Loucy (cell line): ENCODE measurements around the gene APOM.

Experiments
- H2AFZ ChIP-seq: fragments of 200-600 bp; sonication (generic); 2 replicates; pipeline ENCODE4 v1.6.0; 2016; ENCODE audit warnings: antibody characterized with exemption, mild to moderate bottlenecking, low read length, moderate library complexity
- H3F3A ChIP-seq: fragments of 200-600 bp; 2 replicates; pipeline ENCODE4 v1.6.0; 2016; ENCODE audit warnings: antibody characterized with exemption, low read depth, mild to moderate bottlenecking
- H3K27me3 ChIP-seq: fragments of 200-600 bp; sonication (generic); 2 replicates; pipeline ENCODE4 v1.6.1; 2014; ENCODE audit warnings: low read length, mild to moderate bottlenecking; ENCODE audit not compliant: insufficient read depth, poor library complexity, severe bottlenecking
- H3K36me3 ChIP-seq: fragments of 200-600 bp; sonication (generic); 2 replicates; pipeline ENCODE4 v1.6.1; 2016; ENCODE audit warnings: low read length; ENCODE audit not compliant: insufficient read depth
- H3K4me1 ChIP-seq: fragments of 200-600 bp; sonication (generic); 2 replicates; pipeline ENCODE4 v1.5.1; 2014; ENCODE audit warnings: low read length, mild to moderate bottlenecking; ENCODE audit not compliant: insufficient read depth, poor library complexity, severe bottlenecking
- H3K4me2 ChIP-seq: fragments of 200-600 bp; sonication (generic); 2 replicates; pipeline ENCODE4 v1.6.0; 2014; ENCODE audit warnings: antibody characterized with exemption, low read length, low read depth, mild to moderate bottlenecking; ENCODE audit not compliant: poor library complexity, severe bottlenecking
- H3K4me3 ChIP-seq: fragments of 200-600 bp; sonication (generic); 2 replicates; pipeline ENCODE4 v1.5.1; 2014; ENCODE audit warnings: low read length, mild to moderate bottlenecking, mixed read lengths; ENCODE audit not compliant: poor library complexity, severe bottlenecking
- H3K79me2 ChIP-seq: fragments of 200-600 bp; sonication (generic); 2 replicates; pipeline ENCODE4 v1.6.1; 2014; ENCODE audit warnings: low read length; ENCODE audit not compliant: insufficient read depth
- H3K9ac ChIP-seq: fragments of 200-600 bp; sonication (generic); 2 replicates; pipeline ENCODE4 v1.6.0; 2014; ENCODE audit warnings: mild to moderate bottlenecking, low read depth, low read length, moderate library complexity; ENCODE audit not compliant: poor library complexity, severe bottlenecking
- H3K9me2 ChIP-seq: fragments of 200-600 bp; sonication (generic); replicated peaks from 2 replicates; pipeline ENCODE4 v1.6.1; 2016; ENCODE audit warnings: low read depth, low read length, mixed read lengths
- H3K9me3 ChIP-seq: fragments of 200-600 bp; sonication (generic); 2 replicates; pipeline ENCODE4 v1.6.1; 2014; ENCODE audit warnings: mild to moderate bottlenecking, antibody characterized with exemption, low read length, low read depth; ENCODE audit not compliant: insufficient read depth
- H4K20me1 ChIP-seq: fragments of 200-600 bp; sonication (generic); 2 replicates; pipeline ENCODE4 v1.6.0; 2014; ENCODE audit warnings: antibody characterized with exemption, low read length, mild to moderate bottlenecking; ENCODE audit not compliant: insufficient read depth, poor library complexity, severe bottlenecking
- EZH2phosphoT487 ChIP-seq: fragments of 200-600 bp; IDR thresholded peaks from 2 replicates; pipeline ENCODE4 v1.6.1; 2018; ENCODE audit warnings: antibody characterized with exemption, mild to moderate bottlenecking, moderate library complexity, borderline replicate concordance
- TF ChIP-seq, protein P1 (sequence below): fragments of 200-600 bp; sonication (generic); conservative IDR thresholded peaks from 2 replicates; pipeline ENCODE4 v1.5.1; 2014; ENCODE audit warnings: mild to moderate bottlenecking, antibody characterized with exemption, low read length

The APOM gene

GRCh38 chr6:31615748-31616147 lies 39.9 kb upstream of the APOM start:
- peaks cover 38% of the 10 kb centered on the region for H3K4me1 ChIP-seq
- H2AFZ ChIP-seq: peak overlapping the region; percentile 25; the same call in 1 of the 2 replicates
- peaks cover 3% of the 10 kb centered on the region for H3K27me3 ChIP-seq
- H3F3A ChIP-seq: peaks cover 12% of the 10 kb centered on the region; the same call in 1 of the 2 replicates
- H3K4me2 ChIP-seq: peak overlapping the region; percentile 97
- TF ChIP-seq EZH2phosphoT487: no peak
- TF ChIP-seq, protein P1, sequence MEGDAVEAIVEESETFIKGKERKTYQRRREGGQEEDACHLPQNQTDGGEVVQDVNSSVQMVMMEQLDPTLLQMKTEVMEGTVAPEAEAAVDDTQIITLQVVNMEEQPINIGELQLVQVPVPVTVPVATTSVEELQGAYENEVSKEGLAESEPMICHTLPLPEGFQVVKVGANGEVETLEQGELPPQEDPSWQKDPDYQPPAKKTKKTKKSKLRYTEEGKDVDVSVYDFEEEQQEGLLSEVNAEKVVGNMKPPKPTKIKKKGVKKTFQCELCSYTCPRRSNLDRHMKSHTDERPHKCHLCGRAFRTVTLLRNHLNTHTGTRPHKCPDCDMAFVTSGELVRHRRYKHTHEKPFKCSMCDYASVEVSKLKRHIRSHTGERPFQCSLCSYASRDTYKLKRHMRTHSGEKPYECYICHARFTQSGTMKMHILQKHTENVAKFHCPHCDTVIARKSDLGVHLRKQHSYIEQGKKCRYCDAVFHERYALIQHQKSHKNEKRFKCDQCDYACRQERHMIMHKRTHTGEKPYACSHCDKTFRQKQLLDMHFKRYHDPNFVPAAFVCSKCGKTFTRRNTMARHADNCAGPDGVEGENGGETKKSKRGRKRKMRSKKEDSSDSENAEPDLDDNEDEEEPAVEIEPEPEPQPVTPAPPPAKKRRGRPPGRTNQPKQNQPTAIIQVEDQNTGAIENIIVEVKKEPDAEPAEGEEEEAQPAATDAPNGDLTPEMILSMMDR: no peak
- no peaks in the 10 kb centered on the region for H3K9me3 ChIP-seq
- H4K20me1 ChIP-seq: no peaks in the 10 kb centered on the region
- H3K9ac ChIP-seq: peak overlapping the region; percentile 98
- peaks cover 48% of the 10 kb centered on the region for H3K79me2 ChIP-seq
- H3K4me3 ChIP-seq: peak overlapping the region; percentile 81
- no peaks in the 10 kb centered on the region for H3K9me2 ChIP-seq
- no peaks in the 10 kb centered on the region for H3K36me3 ChIP-seq

- H3K79me2 ChIP-seq: peaks cover 61% of the 10 kb centered on the region
- H3K9ac ChIP-seq: peak overlapping the region; percentile 98
- H3K4me3 ChIP-seq: peak overlapping the region; percentile 81
- peaks cover 12% of the 10 kb centered on the region; the same call in 1 of the 2 replicates for H3F3A ChIP-seq
- peaks cover 44% of the 10 kb centered on the region for H3K4me1 ChIP-seq
- H3K36me3 ChIP-seq: no peaks in the 10 kb centered on the region
- H2AFZ ChIP-seq: no peak overlapping the region
- H3K9me3 ChIP-seq: no peaks in the 10 kb centered on the region
- H4K20me1 ChIP-seq: peaks cover 12% of the 10 kb centered on the region
- H3K4me2 ChIP-seq: peak overlapping the region; percentile 97
- H3K9me2 ChIP-seq: no peaks in the 10 kb centered on the region
- TF ChIP-seq, protein P1: no peak
- no peak for TF ChIP-seq EZH2phosphoT487
- H3K27me3 ChIP-seq: peaks cover 10% of the 10 kb centered on the region
These were observed 38.7 kb upstream of the APOM start for GRCh38 chr6:31617010-31617409.

DNA sequence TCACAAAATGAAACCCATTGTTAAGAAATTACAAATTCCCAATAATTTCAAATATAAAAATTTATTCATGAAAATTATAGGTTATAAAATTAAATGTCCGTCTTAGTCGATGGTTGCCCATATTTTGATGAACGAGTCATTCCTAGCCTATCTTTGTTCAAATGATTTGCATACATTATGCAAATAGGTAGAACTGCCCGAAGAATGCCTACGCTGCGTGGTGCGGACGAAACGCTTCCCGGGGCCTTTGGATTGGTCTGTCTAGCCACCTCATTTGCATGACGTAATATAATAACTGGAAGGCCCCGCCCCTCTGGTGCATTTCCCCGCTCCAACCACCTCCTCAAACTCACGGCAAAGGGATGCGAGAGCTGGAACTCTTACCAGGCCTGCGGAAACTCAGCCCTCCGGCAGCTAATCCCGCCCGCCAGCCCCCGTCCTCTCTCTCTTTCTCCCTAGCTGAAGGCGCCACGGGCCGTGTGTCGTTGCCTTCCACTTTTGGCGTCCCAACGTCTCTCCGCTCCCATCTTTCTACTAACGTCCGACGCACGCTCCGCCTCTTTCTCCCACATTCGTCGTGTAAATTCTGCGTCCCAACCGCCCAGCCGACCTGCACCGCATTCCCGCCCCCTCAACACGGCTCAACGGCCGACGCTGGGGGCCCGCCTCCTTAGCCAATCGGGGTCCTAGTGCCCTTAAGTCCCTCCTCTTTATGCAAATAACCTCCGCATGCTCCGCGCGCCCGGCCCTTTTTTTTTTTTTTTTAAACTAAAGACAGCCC lies 35.7 kb upstream of the APOM start:
- Histone ChIP-seq H3K9me2 (no peaks in the 10 kb centered on the region), H3K4me1 (peaks cover 56% of the 10 kb centered on the region), H4K20me1 (peaks cover 42% of the 10 kb centered on the region), H2AFZ (peak overlapping the region; percentile 68; the same call in 1 of the 2 replicates), H3K4me2 (peak overlapping the region; percentile 97), H3K9me3 (no peaks in the 10 kb centered on the region), H3K4me3 (peak overlapping the region; percentile 94), H3K27me3 (peaks cover 10% of the 10 kb centered on the region), H3K36me3 (peaks cover 23% of the 10 kb centered on the region; the same call in 1 of the 2 replicates), H3K9ac (peak overlapping the region; percentile 77), H3K79me2 (peaks cover 85% of the 10 kb centered on the region), H3F3A (peaks cover 12% of the 10 kb centered on the region; the same call in 1 of the 2 replicates)
- no peak for TF ChIP-seq EZH2phosphoT487
